SK-N-SH (cell line): ENCODE results near the gene DCTD. TPM values are rescaled to one million over a fixed set of nuclear protein-coding genes. Genes with fewer than 3 reads are reported as not detected.

Experiments
- CTCF ChIA-PET: fragments of 300-600, 350-600 bp; formaldehyde crosslinking; extraction: SDS; loops from one replicate; lab custom pipeline; 2021; lab: Yijun Ruan, JAX
- POLR2A ChIA-PET: fragments of 350-600 bp; sonication (Branson Sonifier 250); formaldehyde crosslinking; extraction: SDS; loops from one replicate; lab custom pipeline; 2020; ENCODE audit warnings: antibody characterized with exemption, inconsistent platforms; lab: Yijun Ruan, JAX
- DNase-seq: peaks from one replicate; pipeline ENCODE4 v3.0.0; 2012
- H2AFZ ChIP-seq: fragments of 200-600 bp; sonication (generic); 2 replicates; pipeline ENCODE4 v1.8.1; 2016; ENCODE audit warnings: antibody characterized with exemption, mild to moderate bottlenecking, low read depth
- H3F3A ChIP-seq: fragments of 200-600 bp; sonication (generic); replicated peaks from 2 replicates; pipeline ENCODE3; 2016; ENCODE audit warnings: antibody characterized with exemption, mild to moderate bottlenecking; ENCODE audit not compliant: insufficient read depth
- H3K27ac ChIP-seq, 2 experiments: fragments of 200-500 bp in 1 of 2; fragments of 200-600 bp in 1 of 2; sonication (Bioruptor generic) in 1 of 2; sonication (generic), shearing (Covaris generic) in 1 of 2; 2 replicates each; pipeline versions ENCODE4 v1.5.1 to v1.6.1; 2014 to 2016; ENCODE audit warnings: low read depth in 2 of 2, inconsistent platforms in 1 of 2, low read length in 1 of 2, mild to moderate bottlenecking in 1 of 2, mixed read lengths in 1 of 2
- H3K27me3 ChIP-seq: fragments of 200-600 bp; sonication (generic), shearing (Covaris generic); 2 replicates; pipeline ENCODE4 v1.6.1; 2016; ENCODE audit warnings: mixed run types; ENCODE audit not compliant: insufficient read depth
- H3K36me3 ChIP-seq, 2 experiments: fragments of 200-500 bp in 1 of 2; fragments of 200-600 bp in 1 of 2; sonication (Bioruptor generic) in 1 of 2; sonication (generic) in 1 of 2; replicated peaks in 1 of 2; 2 replicates each; pipeline versions ENCODE3 to v1.5.1; 2014 to 2016; ENCODE audit warnings: low read length in 1 of 2, mild to moderate bottlenecking in 1 of 2; ENCODE audit not compliant: insufficient read depth in 2 of 2, control insufficient read depth in 1 of 2
- H3K4me1 ChIP-seq, 2 experiments: fragments of 200-500 bp in 1 of 2; fragments of 200-600 bp in 1 of 2; sonication (Bioruptor generic) in 1 of 2; sonication (generic), shearing (Covaris generic) in 1 of 2; 2 replicates each; pipeline versions ENCODE4 v1.5.1 to v1.6.1; 2014 to 2016; ENCODE audit warnings: low read depth in 1 of 2, low read length in 1 of 2, mixed run types in 1 of 2; ENCODE audit not compliant: insufficient read depth in 2 of 2, control insufficient read depth in 1 of 2
- H3K4me2 ChIP-seq: fragments of 200-600 bp; sonication (generic), shearing (Covaris generic); 2 replicates; pipeline ENCODE4 v1.6.1; 2017; ENCODE audit warnings: mixed run types
- H3K4me3 ChIP-seq, 2 experiments: fragments of 200-500 bp in 1 of 2; fragments of 200-600 bp in 1 of 2; sonication (Bioruptor generic) in 1 of 2; sonication (generic), shearing (Covaris generic) in 1 of 2; 2 replicates each; pipeline versions ENCODE4 v1.5.1 to v1.8.1; 2014 to 2016; ENCODE audit warnings: low read depth in 2 of 2, inconsistent platforms in 1 of 2, low read length in 1 of 2, mild to moderate bottlenecking in 1 of 2, mixed read lengths in 1 of 2, moderate library complexity in 1 of 2
- H3K79me2 ChIP-seq: fragments of 200-600 bp; sonication (generic); 2 replicates; pipeline ENCODE4 v1.8.1; 2017; ENCODE audit warnings: mild to moderate bottlenecking; ENCODE audit not compliant: insufficient read depth
- H3K9ac ChIP-seq: fragments of 200-600 bp; sonication (generic); 2 replicates; pipeline ENCODE4 v1.6.1; 2017; ENCODE audit warnings: mixed run types
- H3K9me2 ChIP-seq: fragments of 200-600 bp; sonication (generic); 2 replicates; pipeline ENCODE4 v1.6.1; 2017; ENCODE audit warnings: mixed run types
- H3K9me3 ChIP-seq: fragments of 200-600 bp; sonication (generic); 2 replicates; pipeline ENCODE4 v1.6.1; 2017; ENCODE audit warnings: mixed run types, mild to moderate bottlenecking, moderate library complexity
- H4K20me1 ChIP-seq: fragments of 200-600 bp; sonication (generic); 2 replicates; pipeline ENCODE4 v1.6.1; 2017; ENCODE audit warnings: mild to moderate bottlenecking, mixed run types; ENCODE audit not compliant: insufficient read depth
- CHD2 ChIP-seq: fragments of 150-350 bp; IDR thresholded peaks from 2 replicates; pipeline ENCODE4 v1.6.1; 2018; ENCODE audit warnings: low read length; ENCODE audit not compliant: partially characterized antibody
- ELF1 ChIP-seq: IDR thresholded peaks from 2 replicates; pipeline ENCODE4 v1.4.0; 2012
- EZH2phosphoT487 ChIP-seq: fragments of 200-600 bp; sonication (generic); IDR thresholded peaks from 2 replicates; pipeline ENCODE4 v1.6.1; 2017; ENCODE audit warnings: low read depth, mixed run types, mild to moderate bottlenecking, antibody characterized with exemption, moderate library complexity, borderline replicate concordance
- FOXJ3 ChIP-seq: sonication (generic); formaldehyde crosslinking; IDR thresholded peaks from 2 replicates; pipeline ENCODE4 v1.5.1; 2020; ENCODE audit warnings: mild to moderate bottlenecking, missing genetic modification reagents
- GABPA ChIP-seq: IDR thresholded peaks from 2 replicates; pipeline ENCODE4 v1.4.0; 2012; ENCODE audit warnings: low read depth, mild to moderate bottlenecking
- IRF3 ChIP-seq: fragments of 150-350 bp; IDR thresholded peaks from 2 replicates; pipeline ENCODE4 v1.6.1; 2016; ENCODE audit warnings: mild to moderate bottlenecking, low read depth, low read length
- MAX ChIP-seq: IDR thresholded peaks from 2 replicates; pipeline ENCODE4 v1.4.0; 2012; ENCODE audit warnings: low read depth
- NFIC ChIP-seq: IDR thresholded peaks from 2 replicates; pipeline ENCODE4 v1.4.0; 2012; ENCODE audit warnings: borderline replicate concordance
- POLR2AphosphoS5 ChIP-seq: IDR thresholded peaks from 2 replicates; pipeline ENCODE4 v1.6.1; 2012; ENCODE audit warnings: low read depth, low read length
- RAD21 ChIP-seq: IDR thresholded peaks from 2 replicates; pipeline ENCODE4 v1.6.1; 2012; ENCODE audit warnings: mild to moderate bottlenecking, low read length
- SMC3 ChIP-seq: IDR thresholded peaks from 2 replicates; pipeline ENCODE4 v1.6.1; 2012; ENCODE audit warnings: low read depth, low read length, improper control_type of control experiment
- TAF1 ChIP-seq: IDR thresholded peaks from 2 replicates; pipeline ENCODE4 v1.6.1; 2012; ENCODE audit warnings: low read depth, mild to moderate bottlenecking, low read length, moderate library complexity, borderline replicate concordance
- TCF12 ChIP-seq: IDR thresholded peaks from 2 replicates; pipeline ENCODE4 v1.4.0; 2012
- TEAD4 ChIP-seq: IDR thresholded peaks from 2 replicates; pipeline ENCODE4 v1.4.0; 2012; ENCODE audit warnings: mild to moderate bottlenecking, borderline replicate concordance; ENCODE audit not compliant: insufficient read depth
- WGBS: methylation state at CpG from one replicate; pipeline ENCODE4 v1.1.6; 2017; ENCODE audit warnings: low lambda C conversion rate; 5-methylcytosine and 5-hydroxymethylcytosine counted together
- polyA plus RNA-seq, 3 experiments: library from polyadenylated mRNA; depleted of rRNA; stranded (reverse); fragments of >200 nt; gene quantifications; 2 replicates each; pipeline ENCODE4 v1.2.3, GENCODE V29; 2012
- TF ChIP-seq, protein P1 (sequence below): IDR thresholded peaks from 2 replicates; pipeline ENCODE4 v1.6.1; 2012; ENCODE audit warnings: mild to moderate bottlenecking, low read depth, low read length, moderate library complexity
- TF ChIP-seq, protein P2 (sequence below): fragments of 150-350 bp; IDR thresholded peaks from 2 replicates; pipeline ENCODE4 v1.6.1; 2017; ENCODE audit warnings: antibody characterized with exemption, low read length, low read depth, borderline replicate concordance
- TF ChIP-seq, protein P3 (sequence below): IDR thresholded peaks from 2 replicates; pipeline ENCODE4 v1.4.0; 2012; ENCODE audit warnings: low read depth, borderline replicate concordance

Gene DCTD
- polyA plus RNA-seq, 1 of the 3 experiments (the other 2 are of a cell fraction), result 123 TPM

DNA sequence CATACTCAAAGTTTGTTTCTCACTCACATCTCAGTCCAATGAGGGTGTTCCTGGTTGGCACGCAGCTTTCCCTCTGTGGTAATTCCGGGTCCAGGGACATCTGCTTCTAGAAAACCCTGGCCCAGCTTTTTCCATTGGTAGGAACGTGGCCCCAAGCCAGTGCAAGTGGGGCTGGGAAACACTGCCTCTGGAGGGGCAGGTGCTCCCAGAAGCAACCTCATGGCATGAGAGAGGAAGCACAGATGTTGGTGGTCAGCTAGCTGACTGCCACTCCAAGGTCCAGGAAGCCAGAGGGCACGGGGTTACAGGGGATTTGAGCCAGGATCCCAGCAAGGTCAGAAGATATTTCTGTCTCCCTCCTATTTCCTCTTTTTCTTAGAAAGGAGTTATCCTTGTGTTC lies 47.5 kb downstream of the DCTD start (continued):
- TF ChIP-seq, protein P1, sequence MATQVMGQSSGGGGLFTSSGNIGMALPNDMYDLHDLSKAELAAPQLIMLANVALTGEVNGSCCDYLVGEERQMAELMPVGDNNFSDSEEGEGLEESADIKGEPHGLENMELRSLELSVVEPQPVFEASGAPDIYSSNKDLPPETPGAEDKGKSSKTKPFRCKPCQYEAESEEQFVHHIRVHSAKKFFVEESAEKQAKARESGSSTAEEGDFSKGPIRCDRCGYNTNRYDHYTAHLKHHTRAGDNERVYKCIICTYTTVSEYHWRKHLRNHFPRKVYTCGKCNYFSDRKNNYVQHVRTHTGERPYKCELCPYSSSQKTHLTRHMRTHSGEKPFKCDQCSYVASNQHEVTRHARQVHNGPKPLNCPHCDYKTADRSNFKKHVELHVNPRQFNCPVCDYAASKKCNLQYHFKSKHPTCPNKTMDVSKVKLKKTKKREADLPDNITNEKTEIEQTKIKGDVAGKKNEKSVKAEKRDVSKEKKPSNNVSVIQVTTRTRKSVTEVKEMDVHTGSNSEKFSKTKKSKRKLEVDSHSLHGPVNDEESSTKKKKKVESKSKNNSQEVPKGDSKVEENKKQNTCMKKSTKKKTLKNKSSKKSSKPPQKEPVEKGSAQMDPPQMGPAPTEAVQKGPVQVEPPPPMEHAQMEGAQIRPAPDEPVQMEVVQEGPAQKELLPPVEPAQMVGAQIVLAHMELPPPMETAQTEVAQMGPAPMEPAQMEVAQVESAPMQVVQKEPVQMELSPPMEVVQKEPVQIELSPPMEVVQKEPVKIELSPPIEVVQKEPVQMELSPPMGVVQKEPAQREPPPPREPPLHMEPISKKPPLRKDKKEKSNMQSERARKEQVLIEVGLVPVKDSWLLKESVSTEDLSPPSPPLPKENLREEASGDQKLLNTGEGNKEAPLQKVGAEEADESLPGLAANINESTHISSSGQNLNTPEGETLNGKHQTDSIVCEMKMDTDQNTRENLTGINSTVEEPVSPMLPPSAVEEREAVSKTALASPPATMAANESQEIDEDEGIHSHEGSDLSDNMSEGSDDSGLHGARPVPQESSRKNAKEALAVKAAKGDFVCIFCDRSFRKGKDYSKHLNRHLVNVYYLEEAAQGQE, result no peak
- no peak for TF ChIP-seq TCF12
- no peak for TF ChIP-seq NFIC
- no peak for TF ChIP-seq TEAD4
- no peak for TF ChIP-seq FOXJ3
- TF ChIP-seq, protein P2, sequence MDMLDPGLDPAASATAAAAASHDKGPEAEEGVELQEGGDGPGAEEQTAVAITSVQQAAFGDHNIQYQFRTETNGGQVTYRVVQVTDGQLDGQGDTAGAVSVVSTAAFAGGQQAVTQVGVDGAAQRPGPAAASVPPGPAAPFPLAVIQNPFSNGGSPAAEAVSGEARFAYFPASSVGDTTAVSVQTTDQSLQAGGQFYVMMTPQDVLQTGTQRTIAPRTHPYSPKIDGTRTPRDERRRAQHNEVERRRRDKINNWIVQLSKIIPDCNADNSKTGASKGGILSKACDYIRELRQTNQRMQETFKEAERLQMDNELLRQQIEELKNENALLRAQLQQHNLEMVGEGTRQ, result no peak
- no peak for TF ChIP-seq RAD21
- no peak for TF ChIP-seq EZH2phosphoT487

DNA sequence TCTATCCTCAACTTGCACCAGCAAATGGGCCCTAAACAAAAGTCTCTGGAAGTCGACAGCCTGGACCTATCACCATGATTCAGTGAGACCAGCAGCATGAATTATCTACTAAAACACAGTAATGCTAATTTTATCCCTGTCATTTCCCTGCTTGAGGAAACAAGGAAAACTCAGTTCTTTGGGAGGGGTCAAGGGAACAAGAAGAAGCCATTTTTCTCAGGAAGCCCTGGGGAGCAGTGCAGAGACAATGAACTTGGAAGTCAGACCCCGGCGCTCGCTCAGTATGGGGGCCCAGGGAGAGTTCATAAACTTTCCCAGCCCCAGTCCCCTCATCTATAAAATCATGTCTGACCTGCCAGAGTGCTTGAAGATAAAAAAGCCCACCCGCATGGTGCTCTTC lies 50.4 kb downstream of the DCTD start:
- H4K20me1 ChIP-seq, result no peaks in the 10 kb centered on the region
- WGBS, result 90% methylated on average over 5 of the region's 5 CpGs
- H3K9ac ChIP-seq, result no peak overlapping the region
- H3K79me2 ChIP-seq, result no peaks in the 10 kb centered on the region
- H3F3A ChIP-seq, result no peaks in the 10 kb centered on the region
- no peak overlapping the region for H2AFZ ChIP-seq
- TF ChIP-seq POLR2AphosphoS5 (no peak), FOXJ3 (no peak), ELF1 (no peak), GABPA (no peak), CHD2 (no peak), NFIC (no peak), IRF3 (no peak), RAD21 (no peak), SMC3 (no peak), MAX (no peak), TAF1 (no peak)
- TF ChIP-seq, protein P3, sequence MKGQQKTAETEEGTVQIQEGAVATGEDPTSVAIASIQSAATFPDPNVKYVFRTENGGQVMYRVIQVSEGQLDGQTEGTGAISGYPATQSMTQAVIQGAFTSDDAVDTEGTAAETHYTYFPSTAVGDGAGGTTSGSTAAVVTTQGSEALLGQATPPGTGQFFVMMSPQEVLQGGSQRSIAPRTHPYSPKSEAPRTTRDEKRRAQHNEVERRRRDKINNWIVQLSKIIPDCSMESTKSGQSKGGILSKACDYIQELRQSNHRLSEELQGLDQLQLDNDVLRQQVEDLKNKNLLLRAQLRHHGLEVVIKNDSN, result no peak
- no peak overlapping the region for H3K27ac ChIP-seq
- H3K36me3 ChIP-seq, result no peaks in the 10 kb centered on the region
- no peak overlapping the region for H3K4me2 ChIP-seq
- ChIA-PET CTCF (no interaction called here), POLR2A (no interaction called here)
- H3K4me3 ChIP-seq, result no peak overlapping the region
- H3K9me3 ChIP-seq, result no peaks in the 10 kb centered on the region
- DNase-seq, result no peak
- no peaks in the 10 kb centered on the region for H3K27me3 ChIP-seq
- peaks cover 0 to 6% of the 10 kb centered on the region in 2 experiments; a peak in 2 of 4 replicates for H3K4me1 ChIP-seq
- H3K9me2 ChIP-seq, result 0 out of 2 replicates have a peak, but pooled peaks cover 3% of the 10 kb centered on the region
